Transverse colon (tissue), 4 donors: ENCODE measurements around the gene KCTD21. TPM values are rescaled to one million over a fixed set of nuclear protein-coding genes. Genes with fewer than 3 reads are reported as not detected.
A peak's percentile ranks its signal among the peaks of the same experiment; 100 is the strongest.

Source experiments
- DNase-seq: peaks from one replicate; pipeline ENCODE4 v3.0.0-alpha.2; 2019
- H3K27ac ChIP-seq, 4 donors: fragments of 200-600 bp; sonication (generic); 2 replicates each; pipeline ENCODE4 v1.5.1; 2016 to 2018; ENCODE audit warnings: inconsistent platforms in 4 of 4
- H3K27me3 ChIP-seq: fragments of 200-600 bp; sonication (generic); 2 replicates; pipeline ENCODE4 v1.5.1; 2017; ENCODE audit warnings: inconsistent platforms
- H3K36me3 ChIP-seq, 4 donors: fragments of 200-600 bp; sonication (generic); 2 replicates each; pipeline ENCODE4 v1.5.1; 2017 to 2019; ENCODE audit warnings: inconsistent platforms in 4 of 4
- H3K4me1 ChIP-seq, 4 donors: fragments of 200-600 bp; sonication (generic); 2 replicates each; pipeline ENCODE4 v1.5.1; 2017 to 2020; ENCODE audit warnings: inconsistent platforms in 4 of 4
- H3K4me3 ChIP-seq, 4 donors: fragments of 200-600 bp; sonication (generic); 1 replicate in 1 of 4; 2 replicates in 3 of 4; pipeline versions ENCODE4 v1.5.1 to v1.6.1; 2017 to 2019; ENCODE audit warnings: inconsistent platforms in 4 of 4
- H3K9me3 ChIP-seq, 2 donors: fragments of 200-600 bp; sonication (generic); 2 replicates each; pipeline ENCODE4 v1.5.1; 2017 to 2019; ENCODE audit warnings: inconsistent platforms in 2 of 2
- EP300 ChIP-seq: sonication (generic); formaldehyde crosslinking; IDR thresholded peaks from one replicate; pipeline ENCODE4 v1.6.1; 2017; ENCODE audit warnings: antibody characterized with exemption, low read depth
- POLR2A ChIP-seq: fragments of 450-650 bp; IDR thresholded peaks from one replicate; pipeline ENCODE4 v1.6.1; 2016; ENCODE audit warnings: antibody characterized with exemption, mild to moderate bottlenecking, moderate library complexity
- POLR2AphosphoS5 ChIP-seq, 3 donors: sonication (generic); formaldehyde crosslinking; IDR thresholded peaks; one replicate each; pipeline ENCODE4 v1.6.1; 2016; ENCODE audit warnings: antibody characterized with exemption in 3 of 3
- WGBS, 2 donors: methylation state at CpG; one replicate each; pipeline ENCODE4 v1.1.5; 2018; ENCODE audit warnings: low coverage in 1 of 2; 5-methylcytosine and 5-hydroxymethylcytosine counted together
- in situ Hi-C, 4 donors: fragments of 200-750 bp; cut with MboI; loops; one replicate each; pipeline versions ENCODE4 v1.15.0 to v1.15.1; 2017; ENCODE audit warnings: low sequenced_read_pairs in 3 of 4, low pct_ligation_motif_present in 1 of 4, low pct_unique_long_range_greater_than_20kb in 1 of 4
- intact Hi-C: fragments of 100-400 bp; cut with DNase I; formaldehyde crosslinking; loops from one replicate; pipeline ENCODE4 v1.15.1; 2023; ENCODE audit warnings: low total_unique reads
- total RNA-seq, 4 donors: library from RNA; depleted of rRNA; stranded (reverse); fragments of >200 nt; gene quantifications; one replicate each; pipeline ENCODE4 v1.1.0, GENCODE V29; 2016
- TF ChIP-seq, protein P1 (sequence below), 5 experiments: fragments of 200-600 bp in 3 of 5; fragments of 450-650 bp in 2 of 5; sonication (generic) in 3 of 5; IDR thresholded peaks; 1 replicate in 2 of 5; 2 replicates in 3 of 5; pipeline ENCODE4 v1.5.1; 2016 to 2017; ENCODE audit warnings: antibody characterized with exemption in 5 of 5, inconsistent platforms in 3 of 5, mild to moderate bottlenecking in 2 of 5, moderate library complexity in 1 of 5

KCTD21 gene
- total RNA-seq, 4 donors from 2014 or later: 10.9 to 55.0 (median 29.2) TPM

DNA sequence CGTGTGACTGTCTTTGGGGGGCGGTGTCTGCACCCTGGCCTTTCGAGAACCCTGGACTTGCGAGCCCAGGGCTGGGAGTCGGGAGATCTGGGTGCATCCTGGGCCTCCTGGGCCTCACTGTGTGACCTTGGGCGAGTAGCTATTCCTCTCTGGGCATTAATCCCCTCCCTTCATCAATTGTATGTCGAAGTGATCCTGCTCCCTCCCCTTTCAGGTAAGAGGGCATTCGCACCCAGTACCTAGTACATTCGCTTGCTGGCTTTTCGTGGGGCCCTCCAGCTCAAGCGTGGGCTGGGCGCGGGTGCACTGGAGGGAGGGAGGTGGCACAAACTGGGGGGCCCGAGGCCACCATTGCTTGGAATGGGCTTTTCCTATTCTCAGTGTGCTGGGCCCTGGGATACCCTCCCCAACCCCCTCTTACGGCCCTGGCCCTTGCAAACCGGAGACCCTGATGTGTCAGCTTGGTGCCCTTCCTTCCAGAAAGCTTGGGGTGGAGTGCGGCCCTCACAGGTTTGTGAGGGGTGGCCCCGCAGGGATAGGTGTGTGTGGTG is 823 bp upstream of the KCTD21 start:
- Histone ChIP-seq H3K9me3 (no peaks in the 10 kb centered on the region), H3K27me3 (no peaks in the 10 kb centered on the region), H3K36me3 (no peaks in the 10 kb centered on the region), H3K4me1 (peaks cover 0 to 37% (median 29%) of the 10 kb centered on the region in 4 donors), H3K4me3 (peak overlapping the region; percentile 43 to 90 (median 76)), H3K27ac (peak overlapping the region; percentile 76 to 90 (median 89))
- 36 to 60% methylated on average over 4 to 18 of the region's 18 CpGs for WGBS, 2 donors
- in situ Hi-C loops: no loop called here
- DNase-seq: no peak
- TF ChIP-seq EP300: no peak
- no peak for TF ChIP-seq POLR2A
- TF ChIP-seq POLR2AphosphoS5 (IDR thresholded peaks at IDR 0.05): no peak
- TF ChIP-seq, protein P1, sequence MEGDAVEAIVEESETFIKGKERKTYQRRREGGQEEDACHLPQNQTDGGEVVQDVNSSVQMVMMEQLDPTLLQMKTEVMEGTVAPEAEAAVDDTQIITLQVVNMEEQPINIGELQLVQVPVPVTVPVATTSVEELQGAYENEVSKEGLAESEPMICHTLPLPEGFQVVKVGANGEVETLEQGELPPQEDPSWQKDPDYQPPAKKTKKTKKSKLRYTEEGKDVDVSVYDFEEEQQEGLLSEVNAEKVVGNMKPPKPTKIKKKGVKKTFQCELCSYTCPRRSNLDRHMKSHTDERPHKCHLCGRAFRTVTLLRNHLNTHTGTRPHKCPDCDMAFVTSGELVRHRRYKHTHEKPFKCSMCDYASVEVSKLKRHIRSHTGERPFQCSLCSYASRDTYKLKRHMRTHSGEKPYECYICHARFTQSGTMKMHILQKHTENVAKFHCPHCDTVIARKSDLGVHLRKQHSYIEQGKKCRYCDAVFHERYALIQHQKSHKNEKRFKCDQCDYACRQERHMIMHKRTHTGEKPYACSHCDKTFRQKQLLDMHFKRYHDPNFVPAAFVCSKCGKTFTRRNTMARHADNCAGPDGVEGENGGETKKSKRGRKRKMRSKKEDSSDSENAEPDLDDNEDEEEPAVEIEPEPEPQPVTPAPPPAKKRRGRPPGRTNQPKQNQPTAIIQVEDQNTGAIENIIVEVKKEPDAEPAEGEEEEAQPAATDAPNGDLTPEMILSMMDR (IDR thresholded peaks at IDR 0.05): no peak
- intact Hi-C loops: loop anchor here (5.0 kb wide), 1 partner anchor 37 kb away; no protein-coding TSS in a partner anchor

DNA sequence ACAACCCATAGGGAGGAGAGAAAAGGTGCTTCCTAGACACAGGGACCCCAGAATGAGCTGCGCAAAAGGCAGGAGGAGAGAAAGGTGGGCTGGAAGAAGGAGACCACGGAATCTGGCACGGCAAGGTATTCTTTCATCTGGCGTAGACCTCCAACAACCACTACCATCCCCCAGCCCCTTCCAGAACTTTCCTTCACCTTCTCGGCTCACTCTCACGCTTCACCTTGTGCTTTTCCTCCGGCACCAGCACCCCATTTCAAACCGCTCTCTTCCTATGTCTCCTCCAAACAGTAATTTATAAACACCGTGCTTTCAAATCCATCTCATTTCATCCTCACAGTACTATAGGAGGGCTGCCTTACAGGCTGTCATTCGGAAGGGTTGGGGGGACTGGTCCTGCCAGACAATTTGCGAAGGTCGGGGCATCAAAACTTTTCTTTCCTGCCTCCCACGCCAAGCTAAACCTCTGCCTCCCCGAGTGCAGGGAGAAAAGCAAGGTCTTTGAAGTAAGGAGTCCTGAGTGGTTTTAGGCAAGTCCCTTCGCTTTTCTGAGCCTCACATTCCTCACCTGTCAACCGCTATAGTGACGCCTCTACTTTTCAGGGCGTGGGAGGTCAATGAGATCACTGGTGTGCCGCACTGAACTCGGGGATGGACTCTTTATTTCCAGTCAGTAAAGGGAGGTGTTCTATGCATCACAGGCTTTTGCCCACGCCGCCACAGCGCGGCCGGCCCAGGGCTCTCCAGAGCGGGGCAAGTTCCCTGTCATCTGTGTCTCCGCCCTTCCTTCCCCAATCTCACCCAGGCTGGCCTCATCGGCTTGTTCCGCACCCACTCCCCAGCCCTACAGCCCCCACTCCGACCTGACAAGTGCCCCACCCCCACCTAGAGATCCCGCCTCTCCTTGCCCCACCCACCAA is 800 bp downstream of the KCTD21 start:
- Histone ChIP-seq H3K27me3 (no peaks in the 10 kb centered on the region), H3K27ac (peak overlapping the region; percentile 76 to 90 (median 89)), H3K36me3 (no peaks in the 10 kb centered on the region), H3K4me3 (peak overlapping the region; percentile 68 to 90 (median 77)), H3K4me1 (peaks cover 0 to 37% (median 29%) of the 10 kb centered on the region in 4 donors), H3K9me3 (no peaks in the 10 kb centered on the region)
- TF ChIP-seq EP300: no peak
- no peak for TF ChIP-seq POLR2AphosphoS5 (IDR thresholded peaks at IDR 0.05)
- no peak for TF ChIP-seq POLR2A
- TF ChIP-seq, protein P1 (IDR thresholded peaks at IDR 0.05): no peak
- in situ Hi-C loops (no loop called here), intact Hi-C loops (loop anchor here (5.0 kb wide), 1 partner anchor 35 kb away; no protein-coding TSS in a partner anchor)
- no peak for DNase-seq
- 19 to 60% methylated on average over 2 to 31 of the region's 31 CpGs for WGBS, 2 donors

DNA sequence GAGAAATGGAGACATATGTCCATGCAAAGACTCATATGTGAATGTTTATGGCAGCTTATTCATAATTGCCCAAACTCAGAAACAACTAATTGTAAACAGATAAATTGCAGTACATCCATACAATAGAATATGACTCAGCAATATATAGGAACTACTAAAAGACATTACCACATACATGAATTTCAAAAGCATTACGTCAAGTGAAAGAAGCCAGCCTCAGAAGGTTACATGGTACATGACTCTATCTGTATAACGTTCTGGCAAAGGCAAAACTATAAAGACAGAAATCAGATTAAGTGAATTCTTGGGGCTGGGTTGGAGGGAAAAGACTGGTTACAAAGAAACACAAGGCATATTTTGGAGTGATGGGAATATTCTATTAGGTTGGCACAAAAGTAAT is 7.2 kb downstream of the KCTD21 start:
- in situ Hi-C loops (no loop called here), intact Hi-C loops (no loop called here)
- peaks cover 0 to 6% (median 0%) of the 10 kb centered on the region in 4 donors for H3K4me1 ChIP-seq
- WGBS, 2 donors: 75 to 84% methylated on average over 2 of the region's 2 CpGs
- no peaks in the 10 kb centered on the region for H3K27me3 ChIP-seq
- no peaks in the 10 kb centered on the region for H3K36me3 ChIP-seq
- no peak overlapping the region for H3K27ac ChIP-seq
- DNase-seq: no peak
- no peaks in the 10 kb centered on the region for H3K9me3 ChIP-seq
- TF ChIP-seq, protein P1 (IDR thresholded peaks at IDR 0.05): no peak
- no peak for TF ChIP-seq EP300
- no peak for TF ChIP-seq POLR2A
- no peak for TF ChIP-seq POLR2AphosphoS5 (IDR thresholded peaks at IDR 0.05)
- no peak overlapping the region for H3K4me3 ChIP-seq

DNA sequence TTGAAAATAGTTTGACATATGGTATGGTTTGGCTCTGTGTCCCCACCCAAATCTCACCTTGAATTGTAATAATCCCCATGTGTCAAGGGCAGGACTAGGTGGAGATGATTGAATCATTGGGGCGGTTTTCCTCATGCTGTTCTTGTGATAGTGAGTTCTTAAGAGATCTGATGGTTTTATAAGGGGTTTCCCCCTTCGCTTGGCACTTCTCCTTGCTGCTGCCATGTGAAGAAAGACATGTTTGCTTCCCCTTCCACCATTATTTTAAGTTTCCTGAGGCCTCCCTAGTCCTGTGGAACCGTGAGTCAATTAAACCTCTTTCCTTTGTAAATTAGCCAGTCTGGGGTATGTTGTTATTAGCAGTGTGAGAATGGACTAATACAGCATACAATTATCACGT is 7.7 kb downstream of the KCTD21 start:
- no peaks in the 10 kb centered on the region for H3K9me3 ChIP-seq
- peaks cover 0 to 3% (median 0%) of the 10 kb centered on the region in 4 donors for H3K4me1 ChIP-seq
- in situ Hi-C loops (no loop called here), intact Hi-C loops (no loop called here)
- H3K36me3 ChIP-seq: no peaks in the 10 kb centered on the region
- 95 to 97% methylated on average over 3 to 4 of the region's 4 CpGs for WGBS, 2 donors
- DNase-seq: no peak
- no peaks in the 10 kb centered on the region for H3K27me3 ChIP-seq
- H3K4me3 ChIP-seq: no peak overlapping the region
- H3K27ac ChIP-seq: no peak overlapping the region
- TF ChIP-seq, protein P1 (IDR thresholded peaks at IDR 0.05): no peak
- TF ChIP-seq POLR2A (no peak), EP300 (no peak), POLR2AphosphoS5 (IDR thresholded peaks at IDR 0.05) (no peak)
